CD4-positive, alpha-beta T cell treated with Interleukin-2 at 100 ng/mL for 4 hours (primary cell): ENCODE results near the gene ZNF835.
"Not testable (repeated sequence)": the region's sequence is repeated elsewhere in the genome, so short reads cannot be mapped to it uniquely, and the experiment has no call there.

Source experiments
- DNase-seq: peaks from one replicate; pipeline ENCODE4 v3.0.0-alpha.2; 2020; ENCODE audit warnings: low spot score

ZNF835 gene

GRCh38 chr19:56671613-56671994 is at the start of gene ZNF835:
Gene ZNF835 (minus strand): TSS chr19:56671757. CDS start chr19:56665198, 6,559 bp downstream.
- peak; percentile 85 for DNase-seq

DNA sequence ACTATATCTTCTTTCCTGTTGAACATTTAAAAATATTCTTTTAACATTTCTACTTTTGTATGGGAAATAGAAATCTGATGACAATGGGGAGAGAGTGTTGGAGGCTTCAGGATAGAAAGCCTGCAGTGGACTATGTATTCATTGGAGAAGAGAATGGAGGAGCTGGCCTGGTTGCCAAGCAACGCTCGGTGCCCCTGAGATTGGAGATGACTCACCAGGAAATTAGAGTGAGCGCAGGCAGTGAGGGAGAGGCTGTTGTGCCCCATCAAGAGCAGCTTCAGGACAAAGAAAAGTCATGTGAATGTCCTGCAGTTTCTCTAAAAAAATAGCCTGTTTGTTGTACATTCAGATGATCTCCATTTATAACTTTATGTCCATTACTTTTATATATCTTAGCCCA is 48.7 kb upstream of the ZNF835 start:
- DNase-seq: no peak

DNA sequence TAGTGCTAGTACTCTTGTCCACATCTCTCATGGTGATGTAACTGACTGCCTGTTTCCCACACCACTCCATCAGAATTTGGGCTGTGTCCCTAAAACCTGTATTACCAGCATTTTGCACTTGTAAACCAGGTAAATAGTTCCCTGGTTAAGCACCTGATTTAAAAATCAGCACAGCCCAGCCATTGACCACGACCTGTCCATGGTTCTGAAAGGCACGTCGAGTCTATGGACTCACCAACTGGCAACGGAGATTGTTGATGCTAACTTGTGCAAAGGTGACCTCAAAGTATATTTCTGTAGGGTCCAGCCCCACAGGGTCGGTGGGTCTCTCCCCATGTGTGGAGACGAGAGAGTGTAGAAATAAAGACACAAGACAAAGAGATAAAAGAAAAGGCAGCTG is 46.7 kb upstream of the ZNF835 start:
- DNase-seq: no peak

- no peak for DNase-seq
Measured at GRCh38 chr19:56712611-56713276, 41.2 kb upstream of the ZNF835 start.

DNA sequence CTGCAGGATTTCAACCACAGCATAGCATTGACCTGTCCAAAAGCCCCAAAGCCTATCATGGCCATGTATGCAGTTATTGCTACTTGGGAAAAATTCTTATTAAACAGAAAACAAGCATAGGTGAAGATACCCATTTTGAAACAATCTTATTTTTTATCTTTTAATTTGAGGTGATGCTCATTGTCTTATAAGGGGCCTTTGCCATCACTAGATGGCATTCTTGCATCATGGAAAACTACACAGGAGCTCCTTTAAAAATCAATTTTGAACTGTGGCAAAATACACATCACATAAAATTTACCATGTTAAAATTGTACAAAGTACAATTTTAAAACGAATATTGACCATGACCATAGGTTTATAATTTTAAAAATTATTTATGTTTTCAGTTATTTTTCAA is 38.9 kb upstream of the ZNF835 start:
- DNase-seq: no peak

- DNase-seq: no peak
Measured at GRCh38 chr19:56707821-56708220, 36.3 kb upstream of the ZNF835 start.

DNA sequence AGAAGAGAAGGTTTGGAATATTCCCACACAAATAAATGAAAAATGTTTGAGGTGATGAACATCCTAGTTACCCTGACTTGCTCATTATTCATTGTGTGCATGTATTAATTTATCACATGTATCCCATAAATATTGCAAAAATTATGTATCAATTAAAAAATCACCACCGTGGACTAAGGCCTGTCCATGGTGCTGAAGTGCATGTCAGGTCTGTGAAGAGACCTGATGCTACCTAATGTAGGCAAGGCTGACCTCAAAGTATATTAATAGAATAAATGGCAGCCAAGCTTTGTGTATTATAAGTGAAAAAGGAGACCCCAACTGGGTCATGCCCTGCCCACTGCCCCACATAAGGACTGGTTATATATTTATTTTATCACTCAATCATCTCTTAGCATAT is 34.4 kb upstream of the ZNF835 start:
- DNase-seq: no peak

DNA sequence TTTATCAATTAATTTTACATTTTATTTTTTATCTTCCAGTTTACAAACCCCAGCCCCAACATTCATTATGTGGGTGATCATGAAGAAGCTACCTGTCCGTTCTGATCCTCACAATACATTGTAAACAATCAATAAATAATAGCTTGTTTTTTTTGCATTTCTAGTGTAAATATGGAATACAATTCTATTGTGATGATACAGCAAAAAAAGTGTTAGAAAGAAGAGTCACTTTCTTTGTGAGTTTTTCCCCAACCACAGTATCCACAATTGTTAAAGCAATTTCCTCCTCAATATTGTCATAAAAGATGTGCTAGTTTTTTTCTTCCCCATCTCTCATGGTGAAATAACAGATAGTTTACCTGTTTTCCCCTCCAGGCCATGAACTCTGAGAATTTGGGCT is 30.3 kb upstream of the ZNF835 start:
- no peak for DNase-seq

DNA sequence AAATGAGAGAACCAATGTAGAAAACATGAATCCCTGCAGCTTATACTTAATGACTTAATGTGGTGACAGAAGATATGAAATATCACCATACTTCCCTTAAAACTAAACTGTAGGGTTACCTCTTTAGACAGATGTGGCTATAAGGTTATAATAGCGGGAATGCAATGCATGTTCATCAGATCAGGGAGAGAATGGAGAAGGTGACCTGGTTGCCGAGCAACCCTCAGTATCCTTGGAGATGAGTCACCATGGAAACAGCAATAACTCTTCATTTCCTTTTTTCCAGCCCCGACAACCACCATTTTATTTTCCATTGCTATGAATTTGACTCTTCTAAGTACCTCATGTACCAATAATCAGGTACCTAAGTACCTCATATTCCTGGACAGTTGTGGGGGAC is 28.0 kb upstream of the ZNF835 start:
- no peak for DNase-seq

GRCh38 chr19:56692206-56692895 is 20.8 kb upstream of the ZNF835 start:
- no peak for DNase-seq

DNA sequence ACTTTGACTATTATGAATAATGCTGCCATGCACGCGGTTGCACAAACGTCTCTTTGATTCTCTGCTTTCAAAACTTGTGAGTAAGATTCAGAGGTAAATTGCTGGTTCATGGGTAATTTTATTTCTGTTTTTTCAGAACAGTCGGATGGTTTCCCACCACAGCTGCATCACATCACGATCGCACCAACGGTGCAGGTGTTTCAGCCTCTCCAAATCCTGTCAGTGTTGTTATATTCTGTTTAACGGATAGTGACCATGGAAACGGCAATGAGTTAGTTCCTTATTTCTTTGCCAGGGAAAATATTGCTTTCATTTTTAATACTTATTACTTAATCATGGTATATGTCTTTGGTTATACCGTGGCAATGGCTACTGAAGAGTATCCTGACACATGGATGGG is 19.1 kb upstream of the ZNF835 start:
- no peak for DNase-seq

- DNase-seq: no peak
Measured at GRCh38 chr19:56689198-56689597, 17.6 kb upstream of the ZNF835 start.

DNA sequence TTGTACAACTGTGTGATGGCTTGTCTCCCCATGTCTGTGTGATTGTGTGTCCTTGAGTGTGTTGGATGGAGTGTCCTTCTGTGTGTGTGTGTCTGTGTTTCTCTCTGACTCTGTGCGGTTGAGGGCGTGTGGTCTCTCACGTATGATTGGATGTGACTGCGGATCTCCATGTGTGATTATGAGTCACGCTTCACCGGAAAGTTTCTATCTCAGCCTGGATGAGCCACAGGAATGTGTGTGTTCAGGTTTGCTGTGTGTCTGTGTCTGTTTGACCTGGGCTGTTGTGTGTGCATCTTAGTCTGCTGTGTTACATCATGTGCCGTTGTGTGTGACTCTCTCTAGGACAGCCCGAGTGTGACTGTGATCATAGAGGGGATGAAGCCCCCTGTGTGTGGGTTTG is 15.5 kb upstream of the ZNF835 start:
- no peak for DNase-seq

- no peak for DNase-seq
Measured at GRCh38 chr19:56683116-56683515, 11.6 kb upstream of the ZNF835 start.

DNA sequence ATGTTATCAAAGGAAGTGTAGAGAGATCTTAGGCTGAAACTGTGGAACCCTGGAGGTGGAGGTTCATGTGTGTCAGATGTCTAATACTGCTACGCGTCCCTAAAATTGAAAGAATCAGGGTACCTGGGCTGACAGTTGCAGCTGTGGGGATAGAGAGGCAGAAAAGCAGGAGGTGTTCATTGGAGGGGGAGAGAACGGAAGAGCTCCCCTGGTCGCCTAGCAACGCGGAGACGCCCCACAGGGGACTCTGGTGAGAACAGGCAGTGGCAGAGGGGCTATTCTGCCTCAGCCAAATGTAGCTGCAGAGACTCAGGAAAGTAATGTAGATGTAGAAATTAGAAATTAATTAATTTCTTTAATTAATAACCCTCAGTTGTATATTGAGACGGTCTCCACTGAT is 10.1 kb upstream of the ZNF835 start:
- no peak for DNase-seq

DNA sequence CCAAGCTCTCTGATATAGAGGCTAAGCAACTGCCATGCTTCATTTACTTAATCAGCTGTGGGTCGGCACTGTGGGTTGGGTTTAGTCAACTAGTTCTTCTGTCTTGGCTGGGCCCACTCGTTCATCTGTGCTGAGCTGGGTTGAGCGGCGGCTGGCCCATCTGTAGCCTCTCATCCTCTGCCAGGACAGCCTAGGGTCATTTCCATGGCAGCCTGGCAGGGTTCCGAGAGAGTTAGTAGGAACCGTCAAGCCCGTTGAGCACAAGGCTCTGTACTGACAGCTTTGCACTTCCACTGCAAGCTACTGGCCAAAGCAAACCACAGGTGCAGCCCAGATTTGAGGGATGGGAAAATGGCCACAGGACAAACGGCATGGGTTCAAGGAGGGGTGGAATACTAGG is 6.6 kb upstream of the ZNF835 start:
- DNase-seq: no peak

GRCh38 chr19:56672610-56673009 is 1.1 kb upstream of the ZNF835 start:
- DNase-seq: not testable (repeated sequence)

DNA sequence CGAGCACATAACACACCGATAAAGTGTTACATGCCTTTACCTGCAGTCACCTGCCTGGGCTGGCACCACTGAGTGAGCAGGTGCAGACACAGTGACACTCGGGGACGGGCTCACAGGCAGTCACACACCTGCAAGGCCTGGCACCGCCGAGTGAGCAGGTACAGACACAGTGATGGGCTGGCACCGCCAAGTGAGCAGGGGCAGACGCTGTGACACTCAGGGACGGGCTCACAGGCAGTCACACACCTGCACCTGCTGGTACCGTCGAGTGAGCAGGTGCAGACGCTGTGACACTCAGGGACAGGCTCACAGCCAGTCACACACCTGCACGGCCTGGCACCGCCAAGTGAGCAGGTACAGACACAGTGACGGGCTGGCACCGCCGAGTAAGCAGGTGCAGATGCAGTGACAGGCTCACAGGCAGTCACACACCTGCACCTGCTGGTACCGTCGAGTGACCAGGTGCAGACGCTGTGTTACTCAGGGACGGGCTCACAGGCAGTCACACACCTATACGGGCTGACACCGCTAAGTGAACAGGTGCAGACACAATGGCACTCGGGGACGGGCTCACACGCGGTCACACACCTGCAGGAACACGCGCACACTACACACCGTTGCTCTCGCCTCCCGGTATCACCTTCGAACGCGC is 470 bp downstream of the ZNF835 start:
- no peak for DNase-seq

GRCh38 chr19:56670401-56670960 is 1.1 kb downstream of the ZNF835 start:
- no peak for DNase-seq

DNA sequence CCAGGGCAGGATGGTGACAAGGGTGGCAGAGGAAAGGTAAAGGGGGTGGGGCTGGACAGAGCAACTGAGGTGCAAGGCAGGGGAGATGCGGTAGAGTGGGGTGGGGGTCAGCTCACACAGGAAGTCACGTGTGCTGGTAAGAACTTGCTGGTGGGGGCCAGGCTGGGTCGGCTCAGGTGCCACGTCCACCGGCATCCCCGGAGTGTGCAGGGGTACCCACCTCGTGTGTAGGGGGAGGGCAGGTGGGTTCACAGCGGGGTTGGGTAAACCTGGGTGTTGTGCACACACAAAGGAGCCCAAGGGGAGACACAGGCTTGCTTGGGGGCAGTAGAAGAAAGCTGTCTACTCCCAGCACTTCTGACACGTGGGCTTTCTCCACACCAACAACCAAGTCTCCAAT is 2.9 kb downstream of the ZNF835 start:
- no peak for DNase-seq

DNA sequence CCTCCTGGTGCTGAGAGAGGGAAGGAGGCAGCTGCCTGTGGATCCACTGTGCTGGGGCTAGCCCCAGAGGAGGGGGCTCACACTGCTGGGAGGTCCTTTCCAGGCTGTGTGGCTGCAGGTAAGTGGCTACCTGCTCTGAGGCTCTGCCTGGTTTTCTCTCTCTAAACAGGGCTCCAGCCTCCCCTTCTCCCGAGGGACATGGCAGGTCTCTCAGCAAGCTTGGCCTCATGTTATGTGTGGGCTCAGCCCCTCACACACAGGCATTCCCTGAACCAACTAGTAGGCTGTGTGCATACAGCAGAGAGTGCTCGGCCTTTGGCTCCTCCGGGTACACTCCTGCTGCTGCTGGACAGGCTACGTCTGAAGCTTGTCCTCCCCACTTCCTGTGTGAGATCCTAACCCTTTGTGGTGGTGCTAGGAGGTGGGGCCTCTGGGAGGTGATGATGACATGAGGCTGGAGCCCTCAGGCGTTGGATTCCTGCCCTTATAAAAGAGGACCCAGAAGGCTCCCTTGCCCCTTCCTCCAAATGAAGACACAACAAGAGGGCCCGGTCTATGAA is 4.2 kb downstream of the ZNF835 start:
- DNase-seq: no peak

- no peak for DNase-seq
Measured at GRCh38 chr19:56664511-56664910, 7.0 kb downstream of the ZNF835 start.
